GM12878 (cell line): ENCODE data around the gene GCNT2.

Experiments used
- ATF2 ChIP-seq: IDR thresholded peaks from 2 replicates; pipeline ENCODE4 v1.6.1; 2012; ENCODE audit warnings: low read length, inconsistent platforms
- CBX3 ChIP-seq: fragments of 200-600 bp; sonication (generic); IDR thresholded peaks from 2 replicates; pipeline ENCODE4 v1.6.1; 2016; ENCODE audit warnings: low read depth, borderline replicate concordance
- CTCF ChIP-seq, 3 experiments: IDR thresholded peaks in 2 of 3; conservative IDR thresholded peaks in 1 of 3; 2 replicates each; pipeline ENCODE4 v1.5.1; 2011; ENCODE audit warnings: low read depth in 3 of 3, low read length in 3 of 3, mild to moderate bottlenecking in 3 of 3, control low read depth in 2 of 3, moderate library complexity in 2 of 3, inconsistent platforms in 1 of 3, mixed read lengths in 1 of 3; ENCODE audit not compliant: control insufficient read depth in 2 of 3, insufficient read depth in 1 of 3; ENCODE audit errors: extremely low read depth in 1 of 3
- EP300 ChIP-seq, 2 experiments: fragments of 150-350 bp in 1 of 2; IDR thresholded peaks; 2 replicates each; pipeline ENCODE4 v1.6.1; 2011 to 2012; ENCODE audit warnings: low read depth in 2 of 2, low read length in 2 of 2, borderline replicate concordance in 1 of 2, improper control_type of control experiment in 1 of 2, inconsistent platforms in 1 of 2; ENCODE audit not compliant: control insufficient read depth in 1 of 2

- no peak for TF ChIP-seq CTCF (IDR thresholded peaks at IDR 0.05 in 2 of 3, conservative IDR thresholded peaks at IDR 0.05 in 1 of 3; ENCODE audit: control insufficient read depth in 2 of 3, extremely low read depth in 1 of 3, insufficient read depth in 1 of 3, low read depth in 3 of 3, low read length in 3 of 3)
- TF ChIP-seq ATF2, result no peak
- no peak for TF ChIP-seq EP300 (IDR thresholded peaks at IDR 0.05; ENCODE audit: borderline replicate concordance in 1 of 2, control insufficient read depth in 1 of 2, low read depth in 2 of 2, low read length in 2 of 2)
- no peak for TF ChIP-seq CBX3
Observed at GRCh38 chr6:10479939-10480700, 41.0 kb upstream of the GCNT2 start.
